Measurements from ENCODE around the gene SRSF2.

- no peak for TF ChIP-seq CTCF (IDR thresholded peaks at IDR 0.05)
- TF ChIP-seq ZFX (IDR thresholded peaks at IDR 0.05; ENCODE audit: borderline replicate concordance), result no peak
These were observed 47.8 kb upstream of the SRSF2 start for GRCh38 chr17:76784926-76785325.

All from 22Rv1 (cell line).